GM15510 (cell line): Measurements from ENCODE around the gene LMBR1.

Experiments used
- POLR2A ChIP-seq: IDR thresholded peaks from 3 replicates; pipeline ENCODE4 v1.6.1; 2011; ENCODE audit warnings: borderline replicate concordance; ENCODE audit not compliant: insufficient read length; ENCODE audit errors: extremely low read depth

LMBR1 gene

DNA sequence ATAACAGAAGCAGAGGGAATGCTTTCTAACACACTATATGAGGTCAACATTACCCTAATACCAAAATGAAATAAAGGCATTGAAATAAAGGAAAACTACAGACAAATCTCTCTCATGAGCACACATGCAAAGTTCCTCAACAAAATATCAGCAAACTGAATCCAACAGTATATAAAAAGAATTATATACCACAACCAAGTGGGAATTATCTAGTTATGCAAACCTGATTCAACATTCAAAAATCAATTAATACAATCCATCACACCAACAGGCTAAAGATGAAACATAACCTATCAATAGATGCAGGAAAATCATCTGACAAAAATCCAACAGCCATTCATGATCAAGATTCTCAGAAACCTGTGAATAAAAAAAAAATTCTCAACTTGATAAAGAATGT is 34.5 kb downstream of the LMBR1 start:
- TF ChIP-seq POLR2A, result no peak

- no peak for TF ChIP-seq POLR2A
Observed at GRCh38 chr7:156857757-156858156, 35.2 kb downstream of the LMBR1 start.

- TF ChIP-seq POLR2A, result no peak
Observed at GRCh38 chr7:156854654-156855053, 38.3 kb downstream of the LMBR1 start.

- no peak for TF ChIP-seq POLR2A
Observed at GRCh38 chr7:156848979-156849378, 44.0 kb downstream of the LMBR1 start.

DNA sequence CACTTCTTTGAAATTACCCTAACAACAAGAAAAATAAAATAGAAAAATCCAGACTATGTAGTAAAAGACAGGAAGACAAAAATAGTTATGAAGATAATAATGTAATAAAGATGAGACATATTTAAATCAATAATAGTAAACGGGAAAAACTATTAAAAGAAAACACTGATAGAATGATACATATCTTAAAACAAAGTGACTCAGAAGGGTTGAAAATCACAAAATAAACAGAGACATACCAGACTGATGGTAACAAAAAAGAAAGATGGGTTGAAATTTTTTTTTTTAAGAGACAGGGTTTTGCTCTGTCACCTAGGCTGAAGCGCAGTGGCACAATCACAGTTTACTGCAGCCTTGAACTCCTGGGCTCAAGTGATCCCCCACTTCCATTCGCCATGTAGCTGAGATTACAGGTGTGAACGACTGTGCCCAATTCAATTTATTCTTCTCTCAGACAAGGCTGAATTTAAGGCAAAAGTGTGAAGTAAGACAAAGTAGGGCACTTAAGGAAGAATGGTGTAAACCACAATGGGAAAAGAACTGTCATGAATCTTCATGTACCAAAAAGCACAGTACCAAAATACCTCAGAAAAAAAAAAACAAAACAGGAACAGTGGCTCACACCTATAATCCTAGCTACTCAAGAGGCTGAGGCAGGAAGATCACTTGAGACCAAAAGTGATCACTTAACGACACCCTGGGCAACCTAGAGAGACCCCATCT is 47.4 kb downstream of the LMBR1 start:
- TF ChIP-seq POLR2A, result no peak

DNA sequence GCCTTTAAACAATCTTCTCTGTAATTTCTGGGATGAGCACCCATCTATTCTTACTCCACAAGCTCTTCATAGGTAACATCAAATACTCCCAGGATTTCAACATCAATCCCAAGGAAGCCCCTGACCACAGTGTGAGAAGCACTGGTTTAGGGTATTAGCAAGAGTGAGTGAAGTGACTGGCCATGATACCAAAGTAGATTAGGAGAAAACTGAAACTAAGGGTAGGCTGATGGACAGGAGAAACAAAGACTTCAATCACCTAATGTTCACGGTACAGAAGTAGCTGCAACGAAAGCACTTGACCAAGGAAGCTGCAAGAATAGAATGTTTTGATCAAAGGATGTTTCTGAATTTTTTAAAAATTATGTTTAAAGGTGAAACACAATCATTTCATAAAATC is 49.8 kb downstream of the LMBR1 start:
- no peak for TF ChIP-seq POLR2A

DNA sequence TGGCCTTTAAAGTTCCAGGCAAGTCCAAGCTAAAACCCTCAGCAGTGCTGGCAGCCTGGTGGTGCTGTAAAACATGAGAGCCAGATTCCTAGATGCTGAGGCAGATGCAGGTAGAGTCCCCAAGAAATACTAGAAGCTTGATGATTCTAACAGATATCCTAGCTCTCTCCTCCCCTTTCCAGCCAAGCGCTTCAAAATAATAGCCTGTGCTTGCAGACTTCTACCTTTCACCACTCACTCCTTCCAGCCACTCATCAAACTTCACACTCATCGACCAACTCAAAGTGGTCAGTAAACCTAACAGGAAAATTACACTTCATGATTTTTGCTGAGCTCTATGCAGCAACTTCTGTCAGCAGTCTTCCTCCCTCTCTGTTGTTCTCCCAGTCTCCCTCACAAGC is 50.2 kb downstream of the LMBR1 start:
- no peak for TF ChIP-seq POLR2A

- no peak for TF ChIP-seq POLR2A
Observed at GRCh38 chr7:156842317-156842716, 50.7 kb downstream of the LMBR1 start.

DNA sequence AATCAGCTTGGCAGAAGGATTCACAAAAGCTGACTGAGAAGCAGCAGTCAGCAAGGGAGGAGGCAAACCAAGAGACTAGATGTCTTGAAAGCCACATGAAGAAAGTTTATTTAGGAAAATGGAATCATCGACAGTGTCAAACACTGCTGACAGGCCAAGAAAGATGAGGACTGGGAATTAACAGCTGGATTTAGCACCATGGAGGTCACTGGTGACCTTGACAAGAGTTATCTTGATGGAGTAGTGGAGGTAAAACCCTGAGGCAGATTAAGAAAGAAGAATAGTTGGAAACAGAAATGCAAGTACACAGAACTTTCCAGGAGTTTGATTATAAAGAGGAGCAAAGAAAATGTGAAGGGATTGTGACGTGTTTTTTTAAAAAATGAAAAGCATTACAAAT is 51.5 kb downstream of the LMBR1 start:
- TF ChIP-seq POLR2A, result no peak

- TF ChIP-seq POLR2A, result no peak
Observed at GRCh38 chr7:156840134-156840533, 52.8 kb downstream of the LMBR1 start.

GRCh38 chr7:156836443-156836842 is 56.5 kb downstream of the LMBR1 start:
- TF ChIP-seq POLR2A, result no peak

GRCh38 chr7:156834462-156834861 is 58.5 kb downstream of the LMBR1 start:
- TF ChIP-seq POLR2A, result no peak

DNA sequence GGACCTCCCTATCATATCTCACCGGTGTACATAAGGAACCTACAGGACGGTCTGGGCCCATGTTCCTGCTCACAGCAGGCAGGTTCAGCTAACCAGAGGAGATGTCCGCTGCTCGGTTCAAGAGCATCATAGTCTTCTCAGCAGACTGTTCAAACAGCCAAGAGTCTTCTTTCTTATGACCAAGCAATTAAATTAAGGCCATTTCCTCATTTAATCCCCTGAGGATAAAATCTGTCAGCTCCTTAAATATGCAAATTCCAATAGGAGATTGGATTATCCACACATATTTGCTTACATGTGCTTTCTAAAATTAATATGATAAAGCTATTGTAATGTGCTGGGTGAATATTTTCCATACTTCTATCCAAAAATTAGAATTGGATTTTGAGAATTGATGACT is 59.7 kb downstream of the LMBR1 start:
- TF ChIP-seq POLR2A, result no peak

DNA sequence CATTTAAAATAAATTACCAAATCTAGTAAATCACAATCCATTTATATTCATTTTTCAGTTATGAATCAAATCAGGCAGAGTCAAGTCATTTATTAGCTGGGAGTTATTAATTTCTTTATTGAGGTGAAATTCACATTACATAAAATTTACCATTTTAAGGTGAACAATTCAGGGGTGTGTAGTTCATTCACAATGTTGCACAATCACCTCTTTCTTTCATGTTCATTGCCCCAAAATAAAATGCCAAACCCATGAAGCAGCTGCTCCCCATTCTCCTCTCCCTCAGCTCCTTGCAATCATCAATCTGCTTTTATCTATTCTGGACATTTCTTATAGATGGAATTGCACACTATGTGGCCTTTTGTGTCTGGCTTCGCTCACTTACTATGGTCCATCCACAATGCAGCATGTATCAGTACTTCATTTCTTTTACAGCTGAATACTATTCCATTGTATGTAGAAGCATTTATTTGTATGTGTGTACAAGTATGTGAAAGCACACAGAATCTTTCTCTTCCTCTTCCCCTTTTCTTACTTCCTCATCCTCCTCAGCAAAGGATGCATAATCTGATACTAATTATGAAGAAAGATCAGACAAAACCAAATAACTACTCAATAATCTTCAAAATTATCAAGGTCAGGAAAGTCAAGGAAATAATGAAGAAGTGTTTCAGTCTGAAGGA is 60.6 kb downstream of the LMBR1 start:
- no peak for TF ChIP-seq POLR2A

- no peak for TF ChIP-seq POLR2A
Observed at GRCh38 chr7:156829669-156830336, 63.2 kb downstream of the LMBR1 start.
